Superior temporal gyrus (tissue), 1 donor: ENCODE data around the gene MAST4.

ENCODE experiments used
- DNase-seq: peaks from one replicate; pipeline ENCODE4 v3.0.0-alpha.2; 2016; ENCODE audit errors: extremely low spot score

MAST4 gene

DNA sequence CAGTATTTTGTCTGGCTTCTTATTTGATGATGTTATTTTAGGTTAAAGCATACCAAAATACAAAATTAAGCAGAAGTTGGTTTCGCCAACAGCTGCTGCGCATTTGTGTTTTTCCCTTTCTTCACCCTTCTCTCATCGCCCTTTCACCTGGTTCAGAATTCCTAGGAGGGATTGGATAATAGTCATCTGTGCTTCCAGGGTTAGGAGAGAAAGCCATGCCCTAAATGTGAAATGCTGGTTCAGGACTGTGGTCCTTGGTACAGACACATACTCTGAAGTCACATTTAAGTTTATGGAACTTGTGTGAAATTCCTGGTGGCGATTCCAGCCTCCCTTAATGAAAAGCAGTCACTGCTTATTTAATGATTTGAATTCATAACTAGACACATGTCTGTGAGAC is 7.7 kb downstream of the MAST4 start:
- DNase-seq, result no peak

DNA sequence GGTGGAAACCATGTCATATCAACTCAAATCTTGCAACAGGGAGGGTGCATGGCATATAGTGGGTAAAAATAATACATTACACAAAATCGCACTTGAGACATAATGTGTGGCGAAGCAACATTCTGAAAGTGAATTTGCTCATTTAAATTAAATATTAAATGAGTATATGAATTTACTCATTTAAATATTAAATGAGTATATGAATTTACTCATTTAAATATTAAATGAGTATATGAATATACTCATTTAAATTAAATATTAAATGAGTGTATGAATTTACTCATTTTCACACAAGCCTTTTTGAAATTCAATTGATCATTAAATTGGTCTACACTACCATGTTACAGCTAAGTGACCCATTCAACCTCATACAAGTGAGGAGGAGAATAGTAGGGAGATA is 10.5 kb downstream of the MAST4 start:
- no peak for DNase-seq

DNA sequence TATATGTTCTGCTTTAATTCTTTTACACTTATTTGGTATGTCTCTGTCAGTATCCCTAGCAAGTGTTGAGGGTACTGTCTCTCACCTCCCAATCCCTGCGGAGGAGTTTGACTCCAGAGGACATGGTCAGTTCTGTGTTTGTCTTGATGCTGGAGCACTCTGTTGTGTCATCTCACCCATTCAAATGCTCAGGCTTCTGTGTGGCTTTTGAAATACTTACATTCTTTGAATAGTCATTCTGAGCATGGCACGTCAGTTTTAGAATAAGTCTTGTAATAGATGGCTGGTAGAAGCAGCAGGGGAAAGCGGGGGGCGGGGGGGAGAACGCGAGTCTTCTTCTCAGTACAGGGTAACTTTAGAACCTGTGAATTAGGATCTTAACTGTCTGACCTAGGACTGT is 12.3 kb downstream of the MAST4 start:
- no peak for DNase-seq

DNA sequence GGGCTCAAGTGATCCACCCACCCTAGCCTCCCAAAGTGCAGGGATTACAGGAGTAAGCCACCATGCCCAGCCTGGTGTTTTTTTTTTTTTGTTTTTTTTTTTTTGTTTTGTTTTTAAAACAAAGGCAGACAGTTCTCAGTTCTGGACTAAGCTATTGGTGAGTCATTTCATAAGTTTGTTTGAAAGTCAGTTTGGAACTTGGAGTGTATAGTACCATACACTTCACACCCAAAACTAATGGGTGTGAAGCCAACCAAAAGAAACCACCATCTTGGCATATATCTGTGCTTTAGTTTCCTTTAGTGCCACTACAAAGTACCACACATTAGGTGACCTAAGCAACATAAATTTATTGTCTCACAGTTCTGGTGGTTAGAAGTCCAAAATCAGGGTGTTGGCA is 13.4 kb downstream of the MAST4 start:
- DNase-seq, result no peak

DNA sequence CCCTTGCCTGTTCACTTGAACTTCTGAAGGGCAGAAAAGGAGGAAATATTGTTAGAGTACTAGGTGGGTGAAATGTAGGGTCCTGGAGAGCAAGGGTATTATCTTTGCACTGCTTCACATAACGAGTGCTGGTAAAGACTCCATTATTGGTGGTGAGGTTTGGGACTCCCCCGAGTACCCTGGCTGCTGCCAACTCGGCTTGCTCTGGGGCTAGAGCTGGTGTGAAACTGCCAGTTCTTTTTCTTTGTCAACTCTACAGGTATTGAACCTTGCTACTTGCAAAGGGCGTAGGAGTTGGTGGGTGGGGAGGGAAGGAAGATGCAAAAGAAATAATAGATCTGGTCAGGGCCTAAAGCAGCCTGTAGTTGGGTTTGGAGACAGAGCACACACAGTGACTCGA is 16.0 kb downstream of the MAST4 start:
- no peak for DNase-seq

DNA sequence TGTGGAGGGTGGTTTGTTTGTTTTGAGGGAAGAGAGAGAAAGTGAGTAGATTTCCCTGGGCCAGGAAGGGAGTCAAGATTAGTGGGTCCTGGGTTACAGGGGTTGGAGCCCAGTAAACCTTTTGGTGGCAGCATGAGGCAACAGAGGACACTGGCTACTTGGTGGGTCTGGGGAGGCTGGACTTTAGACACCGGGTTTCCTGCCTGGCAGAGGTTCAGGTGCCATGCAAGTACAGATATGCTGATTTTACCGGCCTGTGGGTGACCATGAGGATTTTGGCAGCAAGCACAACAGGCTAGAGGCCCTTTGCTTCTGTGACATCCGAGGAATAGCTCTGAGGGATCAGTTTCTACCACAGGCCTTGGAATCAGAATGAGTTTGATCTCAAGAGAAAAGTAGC is 18.9 kb downstream of the MAST4 start:
- no peak for DNase-seq

DNA sequence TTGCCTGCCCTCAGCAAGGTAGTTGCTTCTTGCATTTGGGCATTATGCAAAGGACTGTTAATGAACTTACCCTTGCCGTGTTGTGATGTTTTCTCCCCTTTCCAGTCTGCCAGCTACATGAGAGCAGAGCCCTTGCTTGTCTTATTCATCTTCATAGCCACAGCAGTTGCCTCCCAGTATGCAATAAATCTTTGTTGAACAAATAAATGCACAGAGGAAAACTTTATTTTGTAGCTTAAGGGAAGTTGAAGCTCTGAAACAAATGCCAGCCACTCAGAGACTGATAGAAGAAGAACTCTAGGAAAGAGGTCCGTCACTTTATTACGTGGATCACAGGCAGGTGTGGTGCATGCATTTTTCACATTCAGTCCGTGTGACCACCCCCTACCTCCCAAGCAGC is 19.7 kb downstream of the MAST4 start:
- DNase-seq, result no peak

DNA sequence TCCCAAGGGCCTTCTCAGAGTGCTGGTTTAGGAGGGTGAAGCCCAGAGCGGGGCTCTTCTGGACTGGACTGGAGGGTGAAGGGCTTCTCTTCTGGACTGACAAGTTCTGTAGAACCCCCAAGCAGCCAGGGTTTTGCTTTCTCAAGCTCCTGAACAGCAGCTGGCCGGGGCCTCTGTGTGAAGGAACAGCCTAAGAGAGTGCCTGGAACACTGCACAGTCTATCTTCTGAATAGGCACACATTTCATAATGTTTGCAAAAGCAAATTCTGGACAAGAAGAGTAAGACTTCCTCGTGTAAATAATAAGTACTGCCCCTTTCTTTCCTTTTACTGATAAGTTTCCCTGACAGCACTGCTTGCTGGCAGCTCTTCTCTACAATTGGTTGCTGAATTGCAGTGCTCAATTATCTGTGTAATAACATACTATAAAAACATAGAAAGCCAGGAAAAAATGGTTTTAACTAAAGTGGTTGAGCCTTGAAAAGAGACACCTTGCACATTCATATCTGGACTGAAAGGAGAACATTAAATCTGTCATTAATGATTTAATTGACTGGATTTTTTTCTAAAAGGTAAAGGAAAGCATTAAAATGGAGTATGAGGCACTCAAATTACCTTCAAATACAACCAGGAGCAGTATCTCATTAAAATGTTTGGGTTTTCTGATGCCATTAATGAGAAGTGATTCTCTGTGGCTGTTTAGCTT is 20.5 kb downstream of the MAST4 start:
- no peak for DNase-seq

DNA sequence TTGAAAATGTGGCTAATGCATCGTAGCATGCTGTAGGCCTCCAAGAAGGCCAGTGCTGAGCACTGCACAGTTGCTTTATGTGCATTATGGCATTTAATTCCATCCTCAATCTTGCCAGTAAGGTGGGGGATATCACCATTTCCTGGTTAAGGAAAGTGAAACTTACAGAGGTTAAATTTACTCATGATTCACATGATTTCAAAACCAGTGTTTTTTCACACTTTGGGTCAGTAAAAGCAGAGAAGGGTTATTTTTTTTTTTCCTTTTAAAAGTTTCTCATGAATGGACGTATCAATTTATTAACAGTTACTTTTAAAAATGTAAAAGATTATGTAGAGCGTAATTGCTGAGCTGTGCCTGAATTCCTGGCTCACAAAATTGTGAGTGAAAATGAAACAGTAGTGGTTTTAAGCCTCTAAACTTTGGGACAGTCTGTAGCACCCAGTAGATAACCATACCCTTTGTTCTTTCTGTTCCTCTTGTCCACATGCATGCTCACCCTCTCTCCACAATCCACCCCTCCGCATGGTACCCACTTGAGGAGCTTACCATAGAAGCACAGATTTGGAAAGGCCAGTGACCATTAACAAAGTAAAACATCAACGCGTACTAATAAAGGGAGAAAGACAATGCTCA is 21.2 kb downstream of the MAST4 start:
- no peak for DNase-seq

DNA sequence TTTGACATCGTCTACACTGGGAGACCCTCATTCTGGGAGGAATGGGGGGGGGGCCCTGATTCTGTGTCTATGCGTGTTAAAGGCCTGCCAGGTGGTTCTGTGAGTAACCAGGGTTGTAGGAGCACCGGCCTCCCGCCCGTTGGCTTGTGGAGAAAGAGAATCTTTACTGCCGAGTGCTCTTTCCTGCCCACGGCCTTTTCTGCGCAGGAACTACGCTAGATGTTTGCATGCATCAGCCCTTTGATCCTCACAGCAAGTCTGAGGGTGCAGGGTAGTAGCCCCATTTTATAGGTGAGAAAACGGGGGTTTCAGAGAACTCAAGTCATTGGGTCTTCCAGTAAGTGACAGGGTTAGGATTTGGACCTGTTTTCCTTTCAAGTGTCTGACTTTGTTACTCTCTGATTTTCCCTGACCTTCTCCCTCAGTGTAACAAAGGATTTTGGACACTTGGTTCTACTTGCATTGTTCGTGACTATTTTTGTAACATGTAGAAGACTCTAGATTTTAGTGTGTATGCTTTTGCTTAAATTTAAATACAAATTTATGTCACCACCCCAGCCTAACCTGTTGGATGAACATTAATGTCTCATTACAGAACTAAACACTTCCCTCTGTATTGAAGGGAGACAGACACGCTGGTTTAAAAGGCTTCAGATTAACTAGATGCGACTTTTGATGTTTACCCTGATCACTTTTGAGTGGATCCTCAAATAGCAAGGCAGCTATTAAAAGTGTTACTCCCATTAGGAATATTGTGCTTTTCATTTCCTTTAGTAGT is 22.0 kb downstream of the MAST4 start:
- DNase-seq, result no peak

DNA sequence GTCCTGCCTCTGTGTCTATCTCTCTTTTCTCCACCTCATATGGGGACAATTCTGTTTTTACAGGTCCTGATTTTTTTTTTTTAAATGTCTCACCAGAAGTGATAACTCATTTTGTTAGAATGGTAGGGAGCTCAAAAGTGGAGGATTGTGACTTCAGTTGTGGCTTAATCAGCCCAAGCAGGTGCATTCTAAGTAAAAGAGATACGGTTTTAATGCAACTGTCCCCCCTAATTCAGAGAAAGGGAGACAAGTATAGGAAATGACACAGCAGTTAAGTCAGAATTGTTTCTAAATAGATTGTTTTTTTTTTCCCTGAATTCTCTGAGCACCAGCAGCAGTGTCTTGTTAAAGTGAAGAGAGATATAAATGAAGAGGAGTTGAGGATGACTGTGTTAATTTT is 24.5 kb downstream of the MAST4 start:
- no peak for DNase-seq

DNA sequence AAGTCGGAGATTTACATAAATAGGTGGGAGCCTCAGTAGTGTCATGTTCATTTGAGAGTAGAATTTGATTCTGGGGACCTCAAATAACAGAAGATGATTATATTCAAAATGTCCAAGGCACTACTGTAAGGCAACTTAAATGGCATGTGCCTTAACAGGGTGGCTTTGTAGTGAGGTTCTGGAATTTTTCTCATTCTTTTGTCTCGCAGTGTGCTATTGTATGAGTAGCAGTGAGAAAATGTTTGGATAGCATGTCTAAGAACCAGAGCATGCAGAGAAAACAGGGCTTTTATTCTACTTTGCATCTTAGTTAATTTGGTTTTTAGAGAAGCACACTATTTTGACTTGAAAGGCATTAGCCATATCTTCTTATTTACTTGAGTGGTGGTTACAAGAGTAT is 25.0 kb downstream of the MAST4 start:
- no peak for DNase-seq

DNA sequence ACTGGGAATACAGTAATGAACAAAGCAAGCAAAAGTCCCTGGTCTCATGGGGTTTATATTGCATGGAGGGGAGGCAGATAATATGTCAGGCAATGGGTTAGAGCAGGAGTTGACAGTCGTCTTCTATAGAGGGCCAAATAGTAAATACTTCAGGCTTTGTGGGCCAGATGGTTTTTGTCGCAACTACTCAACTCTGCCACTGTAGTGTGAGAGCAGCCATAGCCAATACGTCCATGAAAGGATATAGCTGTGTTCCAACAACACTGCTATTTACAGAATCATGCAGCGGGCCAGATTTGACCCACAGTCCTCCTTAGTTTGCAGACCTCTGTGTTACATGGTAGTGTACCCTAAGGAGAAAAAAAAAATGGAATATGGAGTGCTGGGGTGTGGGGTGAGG is 25.5 kb downstream of the MAST4 start:
- no peak for DNase-seq

DNA sequence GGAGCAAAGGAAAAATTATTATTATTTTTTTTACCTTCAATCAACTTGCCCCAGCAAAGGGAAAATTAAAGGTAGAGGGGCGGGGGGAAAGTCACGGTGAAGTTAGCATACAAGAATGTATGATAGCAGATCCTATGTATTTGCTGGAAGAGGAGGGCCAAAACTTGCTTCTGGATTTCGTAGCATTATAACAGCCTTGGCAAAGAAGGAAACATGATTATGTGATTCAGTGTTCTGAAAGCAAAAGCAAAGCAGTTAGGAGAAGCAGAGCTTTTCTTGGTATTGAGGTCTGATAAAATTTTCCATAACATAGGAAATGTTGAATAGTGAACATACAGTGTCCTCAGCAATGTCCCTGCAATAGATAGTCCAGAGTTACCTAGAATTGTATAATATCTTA is 32.4 kb downstream of the MAST4 start:
- peak; percentile 48 for DNase-seq

DNA sequence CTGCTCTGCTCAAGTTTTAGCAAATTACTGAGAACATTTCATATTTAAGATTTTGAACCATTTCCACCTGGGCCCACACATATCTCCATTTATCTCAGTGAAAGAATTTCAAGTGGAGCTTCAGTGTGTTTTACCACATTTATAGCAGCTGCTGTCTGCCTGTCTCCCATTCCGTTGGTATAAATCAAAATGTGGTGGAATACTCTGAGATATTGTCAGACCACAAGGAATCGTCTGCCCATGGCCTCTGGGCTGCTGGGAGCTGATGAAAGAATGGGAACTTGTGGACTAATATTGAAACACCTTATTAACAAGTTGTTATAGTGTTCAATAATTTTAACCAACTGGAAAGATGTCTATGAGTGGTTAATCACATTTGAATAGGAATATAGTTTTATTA is 33.3 kb downstream of the MAST4 start:
- no peak for DNase-seq

DNA sequence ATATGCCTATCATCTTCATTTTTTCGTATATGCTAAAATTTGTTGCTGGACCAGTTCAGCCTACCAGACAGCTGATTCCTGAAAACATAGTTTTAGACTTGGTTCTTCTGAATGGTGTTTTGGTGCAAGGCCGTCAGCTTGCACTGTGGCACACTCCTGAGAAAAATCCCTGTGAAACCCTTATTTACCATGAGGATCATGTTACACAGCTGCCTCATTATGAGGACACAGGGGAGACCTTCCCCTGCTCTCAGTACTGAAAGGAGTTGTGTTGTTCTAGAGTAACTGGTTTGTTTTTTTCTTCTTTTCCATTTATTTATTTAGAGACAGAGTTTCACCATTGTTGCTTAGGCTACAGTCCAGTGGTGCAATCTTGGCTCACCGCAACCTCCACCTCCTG is 37.6 kb downstream of the MAST4 start:
- DNase-seq, result no peak

DNA sequence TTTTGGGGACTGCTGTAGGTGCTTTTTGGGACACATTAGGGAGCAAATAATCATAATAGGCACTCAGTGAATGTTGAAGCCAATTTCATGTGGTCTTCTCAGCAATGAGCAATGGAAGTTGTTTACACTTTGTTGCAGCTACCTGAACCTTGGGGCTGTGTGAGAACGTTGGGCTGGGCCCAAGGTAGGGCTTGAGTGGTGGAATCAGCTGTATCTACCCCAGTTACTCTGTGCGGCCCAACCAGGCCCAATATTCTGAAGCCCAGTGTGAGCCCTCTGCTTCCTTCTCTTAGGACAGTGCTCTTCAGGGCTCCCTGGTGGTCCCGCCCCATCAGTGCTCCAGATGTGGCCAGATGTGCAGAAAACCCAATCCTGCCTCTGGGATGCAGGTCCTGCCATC is 38.4 kb downstream of the MAST4 start:
- no peak for DNase-seq

DNA sequence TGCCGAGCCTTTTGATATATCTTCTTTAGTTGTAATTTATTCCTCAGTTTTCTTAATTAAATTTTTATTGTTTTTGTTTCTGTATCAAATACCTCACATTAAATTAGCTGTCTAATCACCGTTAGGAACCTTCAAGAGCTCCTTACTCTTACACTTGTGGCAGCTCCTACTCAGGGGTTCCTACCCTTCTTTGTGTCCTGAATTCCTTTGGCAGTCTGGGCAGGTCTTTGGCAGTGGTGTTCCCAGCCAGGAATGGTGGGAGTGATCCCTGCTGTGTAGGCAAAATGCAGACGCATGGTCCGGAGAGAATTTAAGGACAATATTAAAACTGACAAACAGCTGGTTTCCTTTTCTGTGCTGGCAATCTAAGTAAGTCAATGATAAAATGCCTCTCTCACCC is 41.8 kb downstream of the MAST4 start:
- no peak for DNase-seq

DNA sequence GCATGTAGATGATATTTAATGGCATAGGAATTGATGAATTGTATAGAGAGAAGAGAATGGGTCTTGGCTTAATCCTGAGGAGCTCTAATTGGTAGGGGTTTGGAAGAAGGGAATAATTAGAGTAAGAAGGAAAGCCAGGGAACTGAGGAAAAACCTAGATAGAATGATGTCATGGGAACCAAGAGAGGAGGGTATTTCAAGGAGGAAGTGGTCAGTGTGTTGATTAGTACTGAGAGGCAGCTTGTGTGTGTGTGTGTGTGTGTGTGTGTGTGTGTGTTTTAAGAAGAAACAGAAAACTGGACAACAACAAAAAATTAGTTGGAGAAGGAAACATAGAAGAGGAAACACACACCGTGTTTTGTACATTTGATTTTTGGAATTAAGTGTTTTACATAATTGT is 42.8 kb downstream of the MAST4 start:
- no peak for DNase-seq

DNA sequence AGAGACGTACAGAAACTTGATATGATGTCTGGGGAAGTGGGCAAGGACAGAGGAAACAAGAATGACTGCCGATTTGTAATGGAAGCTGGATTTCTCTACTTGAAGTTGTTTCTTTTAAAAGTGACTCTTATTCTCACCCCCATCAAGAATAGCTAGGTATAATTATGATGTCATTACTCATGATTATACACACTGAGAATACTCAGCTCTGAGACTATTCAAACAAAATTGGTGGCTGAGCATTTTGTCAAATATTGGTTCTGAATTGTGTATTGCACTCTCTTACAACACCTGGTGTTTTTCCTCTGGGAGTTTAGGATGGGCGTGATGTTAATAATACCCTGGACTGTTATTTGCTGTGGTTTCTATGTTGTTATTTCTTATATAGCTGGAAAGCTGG is 46.3 kb downstream of the MAST4 start:
- no peak for DNase-seq

DNA sequence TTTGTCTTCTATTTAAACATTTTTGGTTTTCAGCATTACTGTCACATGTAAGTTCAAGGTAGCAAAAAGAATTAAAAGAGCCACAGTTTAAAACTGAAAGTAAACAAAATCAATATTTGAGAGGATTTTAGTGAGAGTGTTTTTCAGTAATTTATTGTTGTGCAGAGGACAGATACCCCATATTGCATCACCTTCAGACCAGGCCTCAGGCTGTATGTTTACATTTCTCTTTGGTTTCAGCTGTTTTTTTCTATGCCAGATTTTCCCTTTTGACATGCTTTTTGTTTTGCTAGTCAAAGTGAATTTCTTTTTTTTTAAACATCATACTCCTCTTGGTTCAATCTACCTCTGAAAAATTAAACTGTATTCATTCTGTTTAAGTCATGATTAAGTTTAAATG is 47.2 kb downstream of the MAST4 start:
- no peak for DNase-seq

DNA sequence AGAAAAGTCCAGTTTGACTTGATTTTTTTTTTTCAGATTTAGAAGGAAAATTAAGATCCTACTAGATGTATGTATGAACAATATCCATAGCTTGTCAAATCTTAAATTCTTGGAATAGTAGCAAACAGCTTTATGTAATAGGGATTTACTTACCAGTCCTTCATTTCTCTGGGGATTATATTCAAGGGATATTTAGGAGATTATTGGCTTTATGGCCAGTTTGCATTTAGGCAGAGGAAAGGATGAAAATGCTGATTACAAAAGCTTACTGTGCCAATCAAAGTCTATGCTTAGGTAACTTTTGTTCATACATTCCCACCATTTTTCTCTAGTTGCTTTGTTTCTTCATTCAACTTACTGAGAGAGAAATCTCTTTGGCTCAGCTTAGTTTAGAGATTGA is 47.9 kb downstream of the MAST4 start:
- DNase-seq, result no peak

DNA sequence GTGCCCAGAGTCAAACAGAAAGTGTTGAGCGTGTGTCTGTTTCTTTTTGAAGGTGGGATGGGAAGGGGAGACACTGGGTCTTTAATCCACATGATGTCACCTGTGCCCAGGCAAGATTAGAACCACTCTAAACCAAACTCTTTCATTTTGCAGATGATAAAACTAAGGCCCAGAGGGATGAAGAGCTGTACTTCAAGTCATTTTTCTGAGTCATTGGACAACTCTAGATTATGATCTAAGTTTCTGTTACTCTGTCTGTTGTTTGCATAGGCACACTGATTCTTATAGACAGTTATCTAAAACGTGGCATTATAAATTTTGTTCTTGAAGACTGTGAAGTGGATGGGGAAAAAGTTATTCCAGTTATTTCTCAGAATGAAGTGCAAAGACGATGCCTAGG is 48.8 kb downstream of the MAST4 start:
- no peak for DNase-seq
